Activated T-helper 17 cell treated with anti-CD3 and anti-CD28 coated beads, Interleukin-2, amount 50 U/mL, for 72 hours (primary cell): ENCODE measurements around the gene SLC1A3. TPM values are rescaled to one million over a fixed set of nuclear protein-coding genes. Genes with fewer than 3 reads are reported as not detected.

ENCODE experiments used
- ATAC-seq: fragments of 150-1000 bp; cut with Tn5 transposase; replicated peaks from 2 replicates; pipeline ENCODE4 v1.10.0; 2021; ENCODE audit warnings: mild to moderate bottlenecking, moderate library complexity
- H3K27ac Mint-ChIP-seq: one replicate; pipeline ENCODE4 v1.8.0; 2022; ENCODE audit warnings: mixed read lengths
- H3K27me3 Mint-ChIP-seq: one replicate; pipeline ENCODE4 v1.8.0; 2022; ENCODE audit warnings: mixed read lengths
- H3K36me3 Mint-ChIP-seq: one replicate; pipeline ENCODE4 v1.8.0; 2022; ENCODE audit warnings: low read depth, mild to moderate bottlenecking, mixed read lengths
- H3K4me1 Mint-ChIP-seq: one replicate; pipeline ENCODE4 v1.8.0; 2022; ENCODE audit warnings: mixed read lengths
- H3K4me3 Mint-ChIP-seq: one replicate; pipeline ENCODE4 v1.8.0; 2022; ENCODE audit warnings: mild to moderate bottlenecking, mixed read lengths
- H3K9me3 Mint-ChIP-seq: one replicate; pipeline ENCODE4 v1.8.0; 2022; ENCODE audit warnings: mixed read lengths
- total RNA-seq, 2 donors: library from RNA; stranded (reverse); gene quantifications; one replicate each; pipeline ENCODE4 v1.2.3, GENCODE V29; 2022

SLC1A3 gene
- total RNA-seq, 2 donors from 2014 or later = 0.26 TPM; not detected in 1

GRCh38 chr5:36708996-36709395 is 102.6 kb downstream of the SLC1A3 start:
- H3K27me3 Mint-ChIP-seq = peaks cover 4% of the 10 kb centered on the region
- no peak overlapping the region for H3K4me3 Mint-ChIP-seq
- H3K36me3 Mint-ChIP-seq = no peaks in the 10 kb centered on the region
- no peaks in the 10 kb centered on the region for H3K4me1 Mint-ChIP-seq
- no peaks in the 10 kb centered on the region for H3K9me3 Mint-ChIP-seq
- no peak overlapping the region for H3K27ac Mint-ChIP-seq
- no peak for ATAC-seq

- H3K4me1 Mint-ChIP-seq = no peaks in the 10 kb centered on the region
- H3K4me3 Mint-ChIP-seq = no peak overlapping the region
- H3K27ac Mint-ChIP-seq = no peak overlapping the region
- no peaks in the 10 kb centered on the region for H3K27me3 Mint-ChIP-seq
- no peak for ATAC-seq
- no peaks in the 10 kb centered on the region for H3K9me3 Mint-ChIP-seq
- H3K36me3 Mint-ChIP-seq = no peaks in the 10 kb centered on the region
Measured at GRCh38 chr5:36710039-36710438, 103.6 kb downstream of the SLC1A3 start.

- no peaks in the 10 kb centered on the region for H3K9me3 Mint-ChIP-seq
- peaks cover 5% of the 10 kb centered on the region for H3K27me3 Mint-ChIP-seq
- H3K4me3 Mint-ChIP-seq = no peak overlapping the region
- H3K27ac Mint-ChIP-seq = no peak overlapping the region
- no peaks in the 10 kb centered on the region for H3K36me3 Mint-ChIP-seq
- H3K4me1 Mint-ChIP-seq = no peaks in the 10 kb centered on the region
- ATAC-seq = no peak
Measured at GRCh38 chr5:36712706-36713105, 106.3 kb downstream of the SLC1A3 start.

GRCh38 chr5:36713541-36713940 is 107.1 kb downstream of the SLC1A3 start:
- H3K27me3 Mint-ChIP-seq = peaks cover 5% of the 10 kb centered on the region
- no peaks in the 10 kb centered on the region for H3K36me3 Mint-ChIP-seq
- ATAC-seq = no peak

GRCh38 chr5:36717131-36717695 is 110.8 kb downstream of the SLC1A3 start:
- Mint-ChIP-seq H3K36me3 (no peaks in the 10 kb centered on the region), H3K27me3 (peaks cover 5% of the 10 kb centered on the region), H3K4me3 (no peak overlapping the region), H3K27ac (no peak overlapping the region), H3K9me3 (no peaks in the 10 kb centered on the region), H3K4me1 (no peaks in the 10 kb centered on the region)
- ATAC-seq = no peak

More at GRCh38 chr5:36713541-36713940, 107.1 kb downstream of the SLC1A3 start:
- H3K4me3 Mint-ChIP-seq = no peak overlapping the region
- no peaks in the 10 kb centered on the region for H3K9me3 Mint-ChIP-seq
- no peak overlapping the region for H3K27ac Mint-ChIP-seq
- no peaks in the 10 kb centered on the region for H3K4me1 Mint-ChIP-seq

GRCh38 chr5:36719282-36719681 is 112.9 kb downstream of the SLC1A3 start:
- Mint-ChIP-seq H3K4me3 (no peak overlapping the region), H3K27me3 (peaks cover 5% of the 10 kb centered on the region), H3K27ac (no peak overlapping the region), H3K9me3 (no peaks in the 10 kb centered on the region), H3K4me1 (peaks cover 5% of the 10 kb centered on the region), H3K36me3 (no peaks in the 10 kb centered on the region)
- no peak for ATAC-seq

- Mint-ChIP-seq H3K4me3 (no peak overlapping the region), H3K27ac (no peak overlapping the region), H3K36me3 (no peaks in the 10 kb centered on the region), H3K4me1 (peaks cover 5% of the 10 kb centered on the region), H3K9me3 (no peaks in the 10 kb centered on the region), H3K27me3 (peaks cover 5% of the 10 kb centered on the region)
- ATAC-seq = no peak
Measured at GRCh38 chr5:36720688-36721087, 114.3 kb downstream of the SLC1A3 start.

GRCh38 chr5:36721664-36722235 is 115.3 kb downstream of the SLC1A3 start:
- Mint-ChIP-seq H3K27ac (no peak overlapping the region), H3K36me3 (no peaks in the 10 kb centered on the region), H3K4me1 (peaks cover 5% of the 10 kb centered on the region), H3K27me3 (peaks cover 5% of the 10 kb centered on the region), H3K9me3 (no peaks in the 10 kb centered on the region), H3K4me3 (no peak overlapping the region)
- ATAC-seq = no peak

GRCh38 chr5:36722900-36723299 is 116.5 kb downstream of the SLC1A3 start:
- H3K4me3 Mint-ChIP-seq = peak overlapping the region; percentile 22
- no peaks in the 10 kb centered on the region for H3K27me3 Mint-ChIP-seq
- no peaks in the 10 kb centered on the region for H3K9me3 Mint-ChIP-seq
- H3K27ac Mint-ChIP-seq = no peak overlapping the region
- H3K36me3 Mint-ChIP-seq = no peaks in the 10 kb centered on the region
- peak; percentile 31 for ATAC-seq
- peaks cover 5% of the 10 kb centered on the region for H3K4me1 Mint-ChIP-seq

- Mint-ChIP-seq H3K27ac (no peak overlapping the region), H3K36me3 (no peaks in the 10 kb centered on the region), H3K4me1 (peaks cover 5% of the 10 kb centered on the region), H3K9me3 (no peaks in the 10 kb centered on the region), H3K4me3 (peak overlapping the region; percentile 62), H3K27me3 (no peaks in the 10 kb centered on the region)
- ATAC-seq = no peak
Measured at GRCh38 chr5:36723912-36724311, 117.5 kb downstream of the SLC1A3 start.

GRCh38 chr5:36724467-36725332 is 118.3 kb downstream of the SLC1A3 start:
- H3K27ac Mint-ChIP-seq = no peak overlapping the region
- peak; percentile 80 for ATAC-seq
- H3K4me1 Mint-ChIP-seq = peaks cover 5% of the 10 kb centered on the region
- no peaks in the 10 kb centered on the region for H3K36me3 Mint-ChIP-seq
- no peaks in the 10 kb centered on the region for H3K9me3 Mint-ChIP-seq
- peak overlapping the region; percentile 62 for H3K4me3 Mint-ChIP-seq
- no peaks in the 10 kb centered on the region for H3K27me3 Mint-ChIP-seq

- Mint-ChIP-seq H3K27me3 (no peaks in the 10 kb centered on the region), H3K4me1 (peaks cover 5% of the 10 kb centered on the region), H3K4me3 (no peak overlapping the region), H3K27ac (no peak overlapping the region), H3K36me3 (no peaks in the 10 kb centered on the region), H3K9me3 (no peaks in the 10 kb centered on the region)
- no peak for ATAC-seq
Measured at GRCh38 chr5:36726317-36726716, 119.9 kb downstream of the SLC1A3 start.

- no peaks in the 10 kb centered on the region for H3K36me3 Mint-ChIP-seq
- H3K27ac Mint-ChIP-seq = no peak overlapping the region
- peaks cover 5% of the 10 kb centered on the region for H3K4me1 Mint-ChIP-seq
- H3K4me3 Mint-ChIP-seq = no peak overlapping the region
- ATAC-seq = no peak
- no peaks in the 10 kb centered on the region for H3K27me3 Mint-ChIP-seq
- H3K9me3 Mint-ChIP-seq = no peaks in the 10 kb centered on the region
Measured at GRCh38 chr5:36726767-36727166, 120.4 kb downstream of the SLC1A3 start.

- ATAC-seq = peak; percentile 57
- Mint-ChIP-seq H3K36me3 (no peaks in the 10 kb centered on the region), H3K9me3 (no peaks in the 10 kb centered on the region), H3K27ac (no peak overlapping the region), H3K4me3 (no peak overlapping the region), H3K4me1 (no peaks in the 10 kb centered on the region), H3K27me3 (no peaks in the 10 kb centered on the region)
Measured at GRCh38 chr5:36728697-36729543, 122.5 kb downstream of the SLC1A3 start.
